B cell (primary cell): Measurements from ENCODE around the gene CLOCK. TPM values are rescaled to one million over a fixed set of nuclear protein-coding genes. Genes with fewer than 3 reads are reported as not detected.

Source experiments
- ATAC-seq: fragments of 200-7000 bp; cut with Tn5 transposase; one replicate; pipeline ENCODE4 v1.10.0; 2021; ENCODE audit warnings: low read depth, mild to moderate bottlenecking, moderate number of reproducible peaks, moderate library complexity
- CTCF ChIA-PET: fragments of 350-600 bp; sonication (Branson Sonifier 250); formaldehyde crosslinking; loops from one replicate; lab custom pipeline; 2021; ENCODE audit warnings: antibody characterized with exemption, inconsistent platforms; lab: Charles Lee
- POLR2A ChIA-PET: fragments of 350-600 bp; sonication (Branson Sonifier 250); formaldehyde crosslinking; loops from one replicate; lab custom pipeline; 2021; ENCODE audit warnings: antibody characterized with exemption; lab: Charles Lee
- DNase-seq: peaks from one replicate; pipeline ENCODE4 v3.0.0; 2013
- H2AFZ ChIP-seq: 2 replicates; pipeline ENCODE4 v1.6.1; 2012; ENCODE audit warnings: mild to moderate bottlenecking, low read depth, low read length; ENCODE audit not compliant: insufficient read depth, poor library complexity, severe bottlenecking
- H3K27ac ChIP-seq, 2 donors: 1 replicate in 1 of 2; 2 replicates in 1 of 2; pipeline ENCODE4 v1.5.1; 2012 to 2013; ENCODE audit warnings: low read length in 2 of 2, mild to moderate bottlenecking in 2 of 2, moderate library complexity in 1 of 2
- H3K27me3 ChIP-seq, 4 experiments: fragments of 200-600 bp in 1 of 4; sonication (generic) in 1 of 4; replicated peaks in 1 of 4; 1 replicate in 2 of 4; 2 replicates in 2 of 4; pipeline versions ENCODE4 v1.6.1 to v1.7.0; 2013 to 2016; ENCODE audit warnings: low read length in 3 of 4, mild to moderate bottlenecking in 2 of 4, mixed read lengths in 1 of 4, moderate library complexity in 1 of 4; ENCODE audit not compliant: insufficient read depth in 4 of 4, control insufficient read depth in 3 of 4; ENCODE audit errors: control extremely low read depth in 1 of 4
- H3K36me3 ChIP-seq, 2 experiments: replicated peaks in 1 of 2; 1 replicate in 1 of 2; 2 replicates in 1 of 2; pipeline versions ENCODE4 v1.6.1 to v1.7.1; 2013; ENCODE audit warnings: low read length in 1 of 2; ENCODE audit not compliant: insufficient read depth in 2 of 2, control insufficient read depth in 1 of 2; ENCODE audit errors: control extremely low read depth in 1 of 2, extremely low read depth in 1 of 2
- H3K4me1 ChIP-seq, 2 donors: fragments of 200-600 bp in 1 of 2; sonication (generic) in 1 of 2; 1 replicate in 1 of 2; 2 replicates in 1 of 2; pipeline versions ENCODE4 v1.5.1 to v1.6.1; 2013 to 2017; ENCODE audit warnings: low read length in 2 of 2; ENCODE audit not compliant: control insufficient read depth in 2 of 2, insufficient read depth in 2 of 2
- H3K4me2 ChIP-seq: replicated peaks from 2 replicates; pipeline ENCODE3; 2012; ENCODE audit warnings: mild to moderate bottlenecking, low read depth, low read length; ENCODE audit not compliant: poor library complexity, severe bottlenecking
- H3K4me3 ChIP-seq, 5 experiments: fragments of 200-600 bp in 1 of 5; sonication (generic) in 1 of 5; 1 replicate in 3 of 5; 2 replicates in 2 of 5; pipeline versions ENCODE4 v1.5.1 to v1.7.0; 2011 to 2016; ENCODE audit warnings: low read length in 4 of 5, mild to moderate bottlenecking in 4 of 5, low read depth in 2 of 5, control low read depth in 1 of 5, moderate library complexity in 1 of 5; ENCODE audit not compliant: insufficient read depth in 1 of 5; ENCODE audit errors: control extremely low read depth in 1 of 5, extremely low read depth in 1 of 5
- H3K79me2 ChIP-seq: fragments of 200-600 bp; sonication (generic); one replicate; pipeline ENCODE4 v1.6.0; 2016; ENCODE audit warnings: low read length; ENCODE audit not compliant: control insufficient read depth, insufficient read depth
- H3K9ac ChIP-seq: fragments of 200-600 bp; sonication (generic); 2 replicates; pipeline ENCODE4 v1.6.1; 2017; ENCODE audit warnings: mild to moderate bottlenecking, low read length, moderate library complexity
- H3K9me3 ChIP-seq, 3 donors: one replicate each; pipeline versions ENCODE4 v1.6.1 to v1.7.1; 2013; ENCODE audit warnings: low read length in 2 of 3; ENCODE audit not compliant: control insufficient read depth in 2 of 3, insufficient read depth in 1 of 3; ENCODE audit errors: control extremely low read depth in 1 of 3
- H4K20me1 ChIP-seq: 2 replicates; pipeline ENCODE4 v1.6.0; 2012; ENCODE audit warnings: mild to moderate bottlenecking, low read length; ENCODE audit not compliant: insufficient read depth, control insufficient read depth, poor library complexity, severe bottlenecking
- H3K27ac Mint-ChIP-seq: one replicate; pipeline ENCODE4 v1.8.0; 2021; ENCODE audit warnings: mixed read lengths
- H3K27me3 Mint-ChIP-seq: one replicate; pipeline ENCODE4 v1.8.0; 2021; ENCODE audit warnings: mixed read lengths
- H3K4me1 Mint-ChIP-seq: one replicate; pipeline ENCODE4 v1.8.0; 2021; ENCODE audit warnings: mixed read lengths
- H3K4me3 Mint-ChIP-seq: one replicate; pipeline ENCODE4 v1.8.0; 2021; ENCODE audit warnings: mixed read lengths
- H3K9me3 Mint-ChIP-seq: one replicate; pipeline ENCODE4 v1.8.0; 2022; ENCODE audit warnings: mixed read lengths; ENCODE audit not compliant: insufficient read depth
- EZH2 ChIP-seq: IDR thresholded peaks from 2 replicates; pipeline ENCODE4 v1.6.1; 2012; ENCODE audit warnings: borderline replicate concordance, low read depth, mild to moderate bottlenecking, moderate library complexity, low read length; ENCODE audit not compliant: insufficient read depth, poor library complexity, severe bottlenecking
- WGBS: methylation state at CpG from one replicate; pipeline ENCODE4 v1.1.5; 2013; ENCODE audit warnings: missing lambda C conversion rate; ENCODE audit not compliant: insufficient coverage; 5-methylcytosine and 5-hydroxymethylcytosine counted together
- intact Hi-C: fragments of 100-400 bp; cut with micrococcal nuclease; formaldehyde crosslinking; loops from one replicate; pipeline ENCODE4 v1.10.0; 2022
- polyA plus RNA-seq: library from polyadenylated mRNA; depleted of rRNA; stranded (reverse); fragments of >200 nt; gene quantifications from 2 replicates; pipeline ENCODE4 v1.2.3, GENCODE V29; 2012
- total RNA-seq, 2 donors: library from RNA; stranded (reverse); fragments of 120-200 nt in 1 of 2; gene quantifications; 1 replicate in 1 of 2; 2 replicates in 1 of 2; pipeline versions ENCODE4 v1.2.3 to v1.2.4, GENCODE V29; 2013 to 2022
- TF ChIP-seq, protein P1 (sequence below): fragments of 200-600 bp; IDR thresholded peaks from one replicate; pipeline ENCODE4 v1.8.0; 2022; ENCODE audit warnings: antibody characterized with exemption, mild to moderate bottlenecking

CLOCK gene
- total and polyA plus RNA-seq, 2 donors (not counting 1 experiment from before 2014, with no cell fraction given), result 2.8 to 14.2 TPM

DNA sequence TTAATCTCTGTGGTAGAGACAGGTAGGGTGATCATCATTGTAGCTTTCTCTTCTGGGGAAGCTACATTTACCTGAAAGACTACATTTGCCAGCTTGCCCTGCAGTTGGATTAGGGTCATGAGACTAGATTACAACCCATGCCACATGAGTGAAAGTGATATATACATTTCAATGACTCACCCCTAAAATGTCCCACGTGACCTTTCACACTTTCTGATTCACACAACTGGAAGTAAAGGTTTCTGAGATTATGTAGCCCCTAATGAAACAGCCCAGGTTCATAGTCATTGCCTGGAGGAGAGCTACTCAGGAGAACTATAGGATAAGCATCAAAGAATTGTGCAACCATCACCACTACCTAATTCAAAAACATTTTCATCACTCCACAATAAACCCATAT lies 27.5 kb upstream of the CLOCK start:
- ATAC-seq, result no peak
- ChIA-PET POLR2A (no interaction called here), CTCF (interaction anchor here (0.5 kb wide), 1 partner anchor 30 kb away, joined by 4 read pairs; no protein-coding TSS in a partner anchor)
- H3K27ac ChIP-seq, result no peak overlapping the region
- no peak overlapping the region for H3K4me2 ChIP-seq
- TF ChIP-seq, protein P1, sequence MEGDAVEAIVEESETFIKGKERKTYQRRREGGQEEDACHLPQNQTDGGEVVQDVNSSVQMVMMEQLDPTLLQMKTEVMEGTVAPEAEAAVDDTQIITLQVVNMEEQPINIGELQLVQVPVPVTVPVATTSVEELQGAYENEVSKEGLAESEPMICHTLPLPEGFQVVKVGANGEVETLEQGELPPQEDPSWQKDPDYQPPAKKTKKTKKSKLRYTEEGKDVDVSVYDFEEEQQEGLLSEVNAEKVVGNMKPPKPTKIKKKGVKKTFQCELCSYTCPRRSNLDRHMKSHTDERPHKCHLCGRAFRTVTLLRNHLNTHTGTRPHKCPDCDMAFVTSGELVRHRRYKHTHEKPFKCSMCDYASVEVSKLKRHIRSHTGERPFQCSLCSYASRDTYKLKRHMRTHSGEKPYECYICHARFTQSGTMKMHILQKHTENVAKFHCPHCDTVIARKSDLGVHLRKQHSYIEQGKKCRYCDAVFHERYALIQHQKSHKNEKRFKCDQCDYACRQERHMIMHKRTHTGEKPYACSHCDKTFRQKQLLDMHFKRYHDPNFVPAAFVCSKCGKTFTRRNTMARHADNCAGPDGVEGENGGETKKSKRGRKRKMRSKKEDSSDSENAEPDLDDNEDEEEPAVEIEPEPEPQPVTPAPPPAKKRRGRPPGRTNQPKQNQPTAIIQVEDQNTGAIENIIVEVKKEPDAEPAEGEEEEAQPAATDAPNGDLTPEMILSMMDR, result no peak
- TF ChIP-seq EZH2, result no peak
- H3K4me1 Mint-ChIP-seq, result no peaks in the 10 kb centered on the region
- no peaks in the 10 kb centered on the region for H3K79me2 ChIP-seq
- no peak overlapping the region for H3K4me3 ChIP-seq
- H4K20me1 ChIP-seq, result no peaks in the 10 kb centered on the region
- intact Hi-C loops, result no loop called here
- no peak for DNase-seq
- no CpG with 5 or more reads among the region's 1 CpG for WGBS
- no peaks in the 10 kb centered on the region for H3K36me3 ChIP-seq
- H3K27ac Mint-ChIP-seq, result no peak overlapping the region
- H3K9me3 ChIP-seq, result peaks cover 3 to 27% (median 12%) of the 10 kb centered on the region in 3 donors
- H3K9ac ChIP-seq, result no peak overlapping the region
- peaks cover 2% of the 10 kb centered on the region for H3K9me3 Mint-ChIP-seq
- H3K27me3 Mint-ChIP-seq, result no peaks in the 10 kb centered on the region
- H3K27me3 ChIP-seq, result peaks cover 0 to 3% (median 0%) of the 10 kb centered on the region in 4 experiments
- no peaks in the 10 kb centered on the region for H3K4me1 ChIP-seq
- H3K4me3 Mint-ChIP-seq, result no peak overlapping the region
- H2AFZ ChIP-seq, result no peak overlapping the region

DNA sequence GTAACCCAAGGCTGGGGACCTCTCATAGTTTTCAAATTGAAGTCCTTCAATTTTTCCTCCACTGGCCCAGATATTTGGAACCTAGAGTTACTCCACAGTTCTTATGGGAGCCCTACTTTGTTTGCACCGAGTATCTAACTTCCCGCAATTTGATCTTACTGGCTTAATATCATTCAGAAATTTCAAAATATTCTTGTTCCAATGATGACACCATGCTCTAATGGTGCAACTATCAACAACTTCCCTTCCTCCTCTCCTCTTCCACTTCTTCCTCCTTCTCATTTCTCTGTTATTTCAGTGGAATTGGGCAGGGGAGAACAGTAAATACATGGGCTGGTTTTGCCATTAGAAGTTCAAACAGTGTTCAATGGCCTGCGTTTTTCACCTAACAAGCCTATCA lies 25.1 kb upstream of the CLOCK start:
- Histone ChIP-seq H3K4me3 (no peak overlapping the region), H3K79me2 (no peaks in the 10 kb centered on the region), H3K9me3 (peaks cover 3 to 13% (median 9%) of the 10 kb centered on the region in 3 donors), H3K27ac (no peak overlapping the region), H3K27me3 (peaks cover 0 to 3% (median 0%) of the 10 kb centered on the region in 4 experiments), H3K4me2 (no peak overlapping the region), H3K4me1 (no peaks in the 10 kb centered on the region), H3K36me3 (no peaks in the 10 kb centered on the region), H4K20me1 (no peaks in the 10 kb centered on the region), H2AFZ (no peak overlapping the region), H3K9ac (no peak overlapping the region)
- intact Hi-C loops, result no loop called here
- 100% methylated on average over 2 of the region's 3 CpGs for WGBS
- TF ChIP-seq, protein P1, result no peak
- Mint-ChIP-seq H3K27ac (no peak overlapping the region), H3K4me1 (peaks cover 4% of the 10 kb centered on the region), H3K27me3 (no peaks in the 10 kb centered on the region), H3K9me3 (peaks cover 2% of the 10 kb centered on the region), H3K4me3 (no peak overlapping the region)
- ATAC-seq (no peak), DNase-seq (no peak)
- ChIA-PET POLR2A (no interaction called here), CTCF (no interaction called here)
